ENCODE data around the gene HMCN2.

Gene HMCN2

DNA sequence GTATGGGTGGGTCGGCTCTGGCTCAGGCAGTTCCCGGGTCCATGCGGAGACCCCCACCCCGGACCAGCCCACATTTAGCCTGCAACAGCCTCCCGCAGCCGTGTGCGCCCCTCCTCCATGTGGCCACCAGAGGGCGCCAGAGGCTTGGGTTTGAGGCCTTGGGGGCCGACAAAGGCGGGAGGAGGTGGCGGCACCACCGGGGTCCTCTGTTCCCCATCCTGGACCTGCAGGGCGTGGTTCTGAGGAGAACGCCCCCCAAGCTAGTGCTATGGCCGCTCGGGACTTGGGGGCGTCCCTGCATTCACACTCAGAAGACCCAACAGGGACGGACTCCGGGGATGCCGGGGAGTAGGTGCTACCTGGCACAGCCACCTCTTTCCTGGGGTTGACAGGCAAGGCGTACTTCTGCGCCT, 195.7 kb downstream of the HMCN2 start:
- TF ChIP-seq EZH2phosphoT487 (IDR thresholded peaks at IDR 0.05; ENCODE audit: borderline replicate concordance) (no peak), CTCF (conservative IDR thresholded peaks at IDR 0.05; ENCODE audit: low read length) (peak; percentile 53)
- Histone ChIP-seq H3K27me3 (ENCODE audit: insufficient read depth, low read length, poor library complexity, severe bottlenecking) (no peaks in the 10 kb centered on the region), H3K9ac (ENCODE audit: low read depth, low read length, poor library complexity, severe bottlenecking) (no peak overlapping the region), H3K9me3 (ENCODE audit: insufficient read depth, low read depth, low read length) (no peaks in the 10 kb centered on the region), H3K9me2 (replicated peaks; ENCODE audit: low read depth, low read length) (no peaks in the 10 kb centered on the region), H3K36me3 (ENCODE audit: insufficient read depth, low read length) (no peaks in the 10 kb centered on the region), H2AFZ (ENCODE audit: low read length) (no peak overlapping the region), H3F3A (ENCODE audit: low read depth) (no peaks in the 10 kb centered on the region), H3K4me2 (ENCODE audit: low read depth, low read length, poor library complexity, severe bottlenecking) (no peak overlapping the region), H4K20me1 (ENCODE audit: insufficient read depth, low read length, poor library complexity, severe bottlenecking) (no peaks in the 10 kb centered on the region), H3K4me3 (ENCODE audit: low read length, poor library complexity, severe bottlenecking) (no peak overlapping the region), H3K79me2 (ENCODE audit: insufficient read depth, low read length) (no peaks in the 10 kb centered on the region), H3K4me1 (ENCODE audit: insufficient read depth, low read length, poor library complexity, severe bottlenecking) (no peaks in the 10 kb centered on the region)

GRCh38 chr9:130461731-130462130, 196.2 kb downstream of the HMCN2 start:
- no peaks in the 10 kb centered on the region for H3F3A ChIP-seq (ENCODE audit: low read depth)

DNA sequence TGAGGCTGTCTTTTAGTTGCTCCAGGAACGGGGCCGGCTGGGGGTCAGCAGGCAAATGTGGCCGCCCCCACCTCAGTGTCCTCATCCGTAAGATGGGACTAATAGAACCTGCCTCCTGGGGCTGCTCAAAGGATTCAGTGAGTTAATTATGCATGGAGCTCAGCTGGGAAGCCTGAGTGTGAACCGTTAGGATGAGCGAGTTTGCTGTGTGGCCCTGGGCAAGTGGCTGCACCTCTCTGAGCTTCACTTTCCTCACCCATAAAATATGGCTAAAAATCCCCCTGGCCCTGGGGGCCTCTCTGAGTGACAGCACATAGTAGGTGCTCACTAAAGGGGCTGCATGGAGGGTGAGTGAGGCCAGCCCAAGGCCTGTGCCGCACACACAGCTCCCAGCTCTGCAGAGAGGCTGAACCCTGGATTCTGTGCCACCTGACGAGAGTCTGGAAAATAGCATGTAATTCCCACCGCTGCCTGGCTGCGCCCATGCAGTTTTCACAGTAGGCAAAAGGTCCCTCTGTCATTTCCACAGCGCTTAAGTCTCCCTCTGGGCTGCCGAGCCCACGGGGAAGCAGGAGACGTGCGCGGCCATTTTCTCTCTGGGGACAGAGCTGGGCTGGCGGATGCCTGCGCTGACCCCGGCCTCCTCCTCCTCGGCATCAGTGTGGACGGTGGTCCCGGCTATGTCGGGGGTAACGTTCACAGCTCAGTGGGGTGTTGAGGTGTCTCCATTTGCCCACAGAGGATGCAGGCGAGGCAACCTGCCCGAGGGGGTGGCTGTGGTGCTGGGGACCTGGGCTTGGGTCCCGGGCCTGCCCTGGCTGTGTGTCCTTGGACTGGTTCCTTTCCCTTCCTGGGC, 197.4 kb downstream of the HMCN2 start:
- Histone ChIP-seq H3K4me2 (ENCODE audit: low read depth, low read length, poor library complexity, severe bottlenecking) (no peak overlapping the region), H3K36me3 (ENCODE audit: insufficient read depth, low read length) (no peaks in the 10 kb centered on the region), H2AFZ (ENCODE audit: low read length) (no peak overlapping the region), H3K79me2 (ENCODE audit: insufficient read depth, low read length) (no peaks in the 10 kb centered on the region), H4K20me1 (ENCODE audit: insufficient read depth, low read length, poor library complexity, severe bottlenecking) (no peaks in the 10 kb centered on the region), H3K9me2 (replicated peaks; ENCODE audit: low read depth, low read length) (no peaks in the 10 kb centered on the region), H3F3A (ENCODE audit: low read depth) (no peaks in the 10 kb centered on the region), H3K9me3 (ENCODE audit: insufficient read depth, low read depth, low read length) (no peaks in the 10 kb centered on the region), H3K27me3 (ENCODE audit: insufficient read depth, low read length, poor library complexity, severe bottlenecking) (no peaks in the 10 kb centered on the region), H3K4me3 (ENCODE audit: low read length, poor library complexity, severe bottlenecking) (no peak overlapping the region), H3K9ac (ENCODE audit: low read depth, low read length, poor library complexity, severe bottlenecking) (no peak overlapping the region), H3K4me1 (ENCODE audit: insufficient read depth, low read length, poor library complexity, severe bottlenecking) (no peaks in the 10 kb centered on the region)
- TF ChIP-seq CTCF (conservative IDR thresholded peaks at IDR 0.05; ENCODE audit: low read length) (no peak), EZH2phosphoT487 (IDR thresholded peaks at IDR 0.05; ENCODE audit: borderline replicate concordance) (no peak)

More at GRCh38 chr9:130461731-130462130, 196.2 kb downstream of the HMCN2 start:
- Histone ChIP-seq H3K36me3 (ENCODE audit: insufficient read depth, low read length) (no peaks in the 10 kb centered on the region), H4K20me1 (ENCODE audit: insufficient read depth, low read length, poor library complexity, severe bottlenecking) (no peaks in the 10 kb centered on the region), H3K79me2 (ENCODE audit: insufficient read depth, low read length) (no peaks in the 10 kb centered on the region), H3K4me3 (ENCODE audit: low read length, poor library complexity, severe bottlenecking) (no peak overlapping the region), H3K9me3 (ENCODE audit: insufficient read depth, low read depth, low read length) (no peaks in the 10 kb centered on the region), H3K9ac (ENCODE audit: low read depth, low read length, poor library complexity, severe bottlenecking) (no peak overlapping the region), H3K4me2 (ENCODE audit: low read depth, low read length, poor library complexity, severe bottlenecking) (no peak overlapping the region), H3K4me1 (ENCODE audit: insufficient read depth, low read length, poor library complexity, severe bottlenecking) (no peaks in the 10 kb centered on the region), H3K9me2 (replicated peaks; ENCODE audit: low read depth, low read length) (no peaks in the 10 kb centered on the region), H2AFZ (ENCODE audit: low read length) (no peak overlapping the region), H3K27me3 (ENCODE audit: insufficient read depth, low read length, poor library complexity, severe bottlenecking) (no peaks in the 10 kb centered on the region)
- TF ChIP-seq CTCF (conservative IDR thresholded peaks at IDR 0.05; ENCODE audit: low read length) = no peak
- TF ChIP-seq EZH2phosphoT487 (IDR thresholded peaks at IDR 0.05; ENCODE audit: borderline replicate concordance) = no peak
